HFF-Myc (cell line): ENCODE results near the gene PON2.

Source experiments
- DNase-seq: peaks from one replicate; pipeline ENCODE4 v3.0.0-alpha.2; 2011; ENCODE audit warnings: low read depth; ENCODE audit errors: extremely low read depth
- H3K4me3 ChIP-seq: replicated peaks from 2 replicates; pipeline ENCODE4 v1.5.1; 2011; ENCODE audit warnings: low read depth, mild to moderate bottlenecking, control low read depth, low read length
- TF ChIP-seq, protein P1 (sequence below): IDR thresholded peaks from 2 replicates; pipeline ENCODE4 v1.5.1; 2012; ENCODE audit warnings: mild to moderate bottlenecking, low read depth, low read length, control low read depth; ENCODE audit errors: missing control alignments

Gene PON2

DNA sequence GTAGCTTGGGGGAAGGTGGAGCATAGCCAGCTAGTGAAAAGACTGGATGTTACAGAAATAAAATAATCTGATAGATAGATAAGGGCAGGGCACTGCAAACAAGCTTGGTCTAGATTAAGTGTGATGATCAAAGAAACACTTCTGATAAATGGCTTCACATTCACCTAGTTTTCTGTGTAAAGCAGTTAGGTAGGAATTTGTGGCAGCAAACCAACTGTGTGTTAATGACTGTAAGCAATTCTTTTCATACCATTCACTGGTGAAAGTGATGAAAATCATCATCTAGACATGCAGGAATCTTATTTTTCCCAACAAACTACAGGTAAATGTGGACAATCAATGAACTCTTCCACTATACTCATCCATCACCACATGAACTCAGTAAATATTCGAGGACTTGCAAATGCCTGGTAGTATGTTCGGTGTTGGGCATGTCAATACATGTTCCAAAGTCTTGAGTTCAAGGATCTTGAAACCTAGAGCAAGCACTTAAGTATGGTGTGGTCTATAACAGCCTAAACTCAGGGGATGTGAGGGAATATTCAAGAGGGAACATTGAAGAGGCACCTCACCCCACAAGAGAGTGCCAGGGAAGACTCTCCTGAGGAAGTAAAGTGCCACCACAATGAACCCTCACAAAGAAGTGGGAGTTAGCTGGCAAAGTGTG is 59.1 kb downstream of the PON2 start:
- no peak overlapping the region for H3K4me3 ChIP-seq
- DNase-seq, result no peak

DNA sequence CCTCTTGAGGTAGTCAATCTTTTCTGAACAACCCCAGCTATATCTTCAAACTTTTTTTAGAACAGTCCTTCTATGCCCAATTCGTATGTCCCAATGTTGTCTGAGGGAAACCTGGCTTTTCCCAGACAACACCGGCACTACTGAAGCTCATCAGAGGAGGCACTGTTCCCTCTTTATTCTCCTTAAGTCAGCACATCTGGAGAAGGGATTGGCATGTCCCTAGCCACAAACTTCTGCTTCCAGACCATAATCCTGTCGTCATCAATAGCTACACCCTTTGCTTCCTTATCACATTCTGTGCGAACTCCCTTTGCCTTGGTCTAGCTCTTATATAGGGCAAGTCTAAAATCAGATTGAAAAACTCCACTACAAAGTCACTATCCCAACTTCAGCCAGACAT is 61.5 kb downstream of the PON2 start:
- DNase-seq, result no peak
- TF ChIP-seq, protein P1, sequence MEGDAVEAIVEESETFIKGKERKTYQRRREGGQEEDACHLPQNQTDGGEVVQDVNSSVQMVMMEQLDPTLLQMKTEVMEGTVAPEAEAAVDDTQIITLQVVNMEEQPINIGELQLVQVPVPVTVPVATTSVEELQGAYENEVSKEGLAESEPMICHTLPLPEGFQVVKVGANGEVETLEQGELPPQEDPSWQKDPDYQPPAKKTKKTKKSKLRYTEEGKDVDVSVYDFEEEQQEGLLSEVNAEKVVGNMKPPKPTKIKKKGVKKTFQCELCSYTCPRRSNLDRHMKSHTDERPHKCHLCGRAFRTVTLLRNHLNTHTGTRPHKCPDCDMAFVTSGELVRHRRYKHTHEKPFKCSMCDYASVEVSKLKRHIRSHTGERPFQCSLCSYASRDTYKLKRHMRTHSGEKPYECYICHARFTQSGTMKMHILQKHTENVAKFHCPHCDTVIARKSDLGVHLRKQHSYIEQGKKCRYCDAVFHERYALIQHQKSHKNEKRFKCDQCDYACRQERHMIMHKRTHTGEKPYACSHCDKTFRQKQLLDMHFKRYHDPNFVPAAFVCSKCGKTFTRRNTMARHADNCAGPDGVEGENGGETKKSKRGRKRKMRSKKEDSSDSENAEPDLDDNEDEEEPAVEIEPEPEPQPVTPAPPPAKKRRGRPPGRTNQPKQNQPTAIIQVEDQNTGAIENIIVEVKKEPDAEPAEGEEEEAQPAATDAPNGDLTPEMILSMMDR, result no peak
- no peak overlapping the region for H3K4me3 ChIP-seq

More for the DNA sequence above, 59.1 kb downstream of the PON2 start:
- TF ChIP-seq, protein P1, result no peak

DNA sequence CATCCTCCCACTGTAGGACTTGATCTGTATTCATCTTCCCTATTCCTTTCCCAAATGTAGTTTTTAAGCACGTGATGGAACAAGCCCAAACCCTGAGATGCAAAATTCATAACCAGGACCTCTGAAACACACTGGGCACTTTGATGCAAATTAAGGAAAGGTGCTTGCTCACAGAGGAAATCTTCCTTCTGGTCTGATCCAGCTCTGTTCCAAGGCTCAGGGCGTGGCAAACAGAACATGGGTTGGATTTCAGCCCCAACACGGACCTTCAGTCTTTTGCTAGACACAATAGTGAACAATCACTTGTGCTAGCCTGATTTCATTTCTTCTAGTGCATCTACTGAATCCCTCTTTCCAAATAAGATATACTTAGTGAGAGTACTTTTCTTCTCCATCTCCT is 66.6 kb downstream of the PON2 start:
- no peak overlapping the region for H3K4me3 ChIP-seq
- TF ChIP-seq, protein P1, result no peak
- no peak for DNase-seq

DNA sequence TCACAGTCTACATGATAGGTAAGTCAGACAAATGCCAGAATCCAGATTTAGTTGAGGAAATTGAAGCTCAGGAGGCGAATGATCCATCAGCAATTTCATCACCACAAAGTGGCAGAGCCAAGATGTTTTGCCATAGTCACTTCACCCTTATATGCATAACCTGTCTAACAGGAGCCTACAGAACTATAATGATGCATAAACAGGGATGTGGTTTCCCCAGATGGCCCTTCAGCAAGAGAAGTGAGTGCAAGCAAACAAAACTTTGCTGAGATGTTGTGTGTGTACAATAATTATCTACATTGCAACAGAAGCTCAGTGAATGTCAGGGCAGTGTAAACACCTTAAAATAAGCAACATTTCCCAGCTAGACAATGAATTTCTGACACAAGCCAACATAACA is 67.2 kb downstream of the PON2 start:
- DNase-seq, result no peak
- TF ChIP-seq, protein P1, result no peak
- H3K4me3 ChIP-seq, result no peak overlapping the region

DNA sequence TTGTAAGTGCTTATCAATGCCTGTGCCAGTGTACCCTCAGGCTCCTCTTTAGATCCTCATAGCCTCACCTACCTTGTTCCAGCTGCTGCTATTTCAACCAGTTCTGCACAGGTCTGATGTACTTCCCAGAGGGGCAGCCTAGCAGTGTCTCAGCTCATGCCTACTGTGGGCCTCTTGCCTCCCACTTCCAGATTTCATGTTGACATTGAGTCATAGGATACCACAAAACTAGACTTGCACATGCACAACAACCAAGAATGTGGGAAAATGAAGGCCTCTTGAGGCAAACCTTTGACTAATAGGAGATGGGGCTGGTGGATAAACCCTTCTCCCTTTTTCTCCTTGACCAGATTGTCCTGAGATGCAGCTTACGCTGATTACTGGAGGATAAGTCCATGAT is 69.7 kb downstream of the PON2 start:
- H3K4me3 ChIP-seq, result no peak overlapping the region
- no peak for DNase-seq
- TF ChIP-seq, protein P1, result no peak

DNA sequence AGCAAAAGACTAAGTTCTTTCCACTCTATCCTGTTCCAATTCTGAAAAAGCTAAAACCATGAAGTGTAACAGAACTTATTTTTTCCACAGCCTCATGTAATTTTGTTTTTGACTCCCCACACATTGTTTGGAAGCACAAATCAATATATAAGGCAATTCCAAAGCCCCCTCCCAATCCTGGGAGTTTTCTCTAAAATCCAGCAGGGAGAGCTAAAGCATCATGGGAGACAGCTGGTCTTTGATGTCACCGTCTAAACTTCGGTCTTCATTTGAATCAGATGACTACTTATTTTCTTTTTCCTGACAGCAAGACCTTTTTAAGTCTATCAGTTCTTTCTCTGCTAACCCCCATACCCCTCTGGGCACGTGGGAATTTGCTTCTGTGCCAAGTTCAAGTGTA is 77.2 kb downstream of the PON2 start:
- H3K4me3 ChIP-seq, result no peak overlapping the region

More for the DNA sequence above, 77.2 kb downstream of the PON2 start:
- TF ChIP-seq, protein P1, result no peak
- no peak for DNase-seq
